Measurements from ENCODE around the gene SMOC2. TPM values are rescaled to one million over a fixed set of nuclear protein-coding genes. Genes with fewer than 3 reads are reported as not detected.

SMOC2 gene
- total and polyA plus RNA-seq, 7 donors = 12.3 to 90.3 (median 22.8) TPM

- no peaks in the 10 kb centered on the region for H3K36me3 ChIP-seq (ENCODE audit: insufficient read depth in 1 of 2, low read depth in 1 of 2)
- ATAC-seq (no peak), DNase-seq (no peak)
- H3K27me3 ChIP-seq (ENCODE audit: insufficient read depth in 3 of 3, low read length in 2 of 3) = peaks cover 0 to 2% (median 0%) of the 10 kb centered on the region in 3 donors
- H3K9me3 ChIP-seq = no peaks in the 10 kb centered on the region
- no peaks in the 10 kb centered on the region for H3K4me1 ChIP-seq
- TF ChIP-seq CTCF (IDR thresholded peaks at IDR 0.05) = no peak
- intact Hi-C loops (cut with DNase I) = no loop called here
- no peak overlapping the region for H3K27ac ChIP-seq
- WGBS, 3 donors = 69 to 73% (median 73%) methylated on average over 5 of the region's 5 CpGs
- no peak overlapping the region for H3K4me3 ChIP-seq
These were observed 237.6 kb downstream of the SMOC2 start for GRCh38 chr6:168678588-168678987.

- DNase-seq (no peak), ATAC-seq (no peak)
- H3K4me3 ChIP-seq = no peak overlapping the region
- no peak for TF ChIP-seq CTCF (IDR thresholded peaks at IDR 0.05)
- H3K27ac ChIP-seq = no peak overlapping the region
- 89 to 91% (median 90%) methylated on average over 5 of the region's 5 CpGs for WGBS, 3 donors
- no peaks in the 10 kb centered on the region for H3K36me3 ChIP-seq (ENCODE audit: insufficient read depth in 1 of 2, low read depth in 1 of 2)
- intact Hi-C loops (cut with DNase I) = no loop called here
- peaks cover 0 to 2% (median 0%) of the 10 kb centered on the region in 3 donors for H3K27me3 ChIP-seq (ENCODE audit: insufficient read depth in 3 of 3, low read length in 2 of 3)
- H3K9me3 ChIP-seq = no peaks in the 10 kb centered on the region
- no peaks in the 10 kb centered on the region for H3K4me1 ChIP-seq
These were observed 240.8 kb downstream of the SMOC2 start for GRCh38 chr6:168681748-168682147.

- WGBS, 3 donors = 28 to 47% (median 36%) methylated on average over 11 of the region's 11 CpGs
- intact Hi-C loops (cut with DNase I) = no loop called here
- Histone ChIP-seq H3K4me3 (no peak overlapping the region), H3K27ac (no peak overlapping the region), H3K27me3 (ENCODE audit: insufficient read depth in 3 of 3, low read length in 2 of 3) (peaks cover 0 to 2% (median 0%) of the 10 kb centered on the region in 3 donors), H3K9me3 (no peaks in the 10 kb centered on the region), H3K36me3 (ENCODE audit: insufficient read depth in 1 of 2, low read depth in 1 of 2) (no peaks in the 10 kb centered on the region), H3K4me1 (no peaks in the 10 kb centered on the region)
- no peak for TF ChIP-seq CTCF (IDR thresholded peaks at IDR 0.05)
- no peak for ATAC-seq
- no peak for DNase-seq
These were observed 242.6 kb downstream of the SMOC2 start for GRCh38 chr6:168683621-168684020.

- TF ChIP-seq CTCF (IDR thresholded peaks at IDR 0.05) = no peak
- Histone ChIP-seq H3K27me3 (ENCODE audit: insufficient read depth in 3 of 3, low read length in 2 of 3) (peaks cover 0 to 2% (median 0%) of the 10 kb centered on the region in 3 donors), H3K9me3 (no peaks in the 10 kb centered on the region), H3K27ac (no peak overlapping the region), H3K4me3 (no peak overlapping the region), H3K4me1 (no peaks in the 10 kb centered on the region), H3K36me3 (ENCODE audit: insufficient read depth in 1 of 2, low read depth in 1 of 2) (no peaks in the 10 kb centered on the region)
- ATAC-seq (no peak), DNase-seq (no peak)
- intact Hi-C loops (cut with DNase I) = no loop called here
- WGBS, 3 donors = 71 to 76% (median 73%) methylated on average over 8 of the region's 8 CpGs
These were observed 243.5 kb downstream of the SMOC2 start for GRCh38 chr6:168684471-168684870.

- intact Hi-C loops (cut with DNase I) = no loop called here
- no peak for TF ChIP-seq CTCF (IDR thresholded peaks at IDR 0.05)
- Histone ChIP-seq H3K27ac (no peak overlapping the region), H3K4me3 (no peak overlapping the region), H3K36me3 (ENCODE audit: insufficient read depth in 1 of 2, low read depth in 1 of 2) (no peaks in the 10 kb centered on the region), H3K27me3 (ENCODE audit: insufficient read depth in 3 of 3, low read length in 2 of 3) (peaks cover 0 to 2% (median 0%) of the 10 kb centered on the region in 3 donors), H3K4me1 (no peaks in the 10 kb centered on the region), H3K9me3 (no peaks in the 10 kb centered on the region)
- no peak for DNase-seq
- ATAC-seq = no peak
- 88 to 94% (median 92%) methylated on average over 8 of the region's 8 CpGs for WGBS, 3 donors
These were observed 243.9 kb downstream of the SMOC2 start for GRCh38 chr6:168684906-168685305.

All from psoas muscle (tissue), 8 donors.